GM12878 (cell line): ENCODE measurements around the gene OPRD1. TPM values are rescaled to one million over a fixed set of nuclear protein-coding genes. Genes with fewer than 3 reads are reported as not detected.

Source experiments
- ATAC-seq: fragments of 200-7000 bp; cut with Tn5 transposase; 3 replicates; pipeline ENCODE4 v1.9.1; 2020; ENCODE audit warnings: mild to moderate bottlenecking, moderate library complexity
- BruUV-seq: library from RNA; stranded (reverse); fragments of 400-500 nt; replicated peaks from 2 replicates; lab custom pipeline; 2021; lab: Mats Ljungman, UMichigan
- CTCF ChIA-PET: fragments of 300-600 bp; sonication (Branson Sonifier 250); formaldehyde crosslinking; extraction: SDS; loops from one replicate; lab custom pipeline; 2021; ENCODE audit warnings: inconsistent platforms; lab: Yijun Ruan, JAX
- POLR2A ChIA-PET: fragments of 350-600 bp; formaldehyde crosslinking; extraction: SDS; loops from one replicate; lab custom pipeline; 2021; ENCODE audit warnings: inconsistent platforms; lab: Charles Lee
- RAD21 ChIA-PET: fragments of 300-600 bp; sonication (Branson Sonifier 250); formaldehyde crosslinking; loops from one replicate; lab custom pipeline; 2023; ENCODE audit warnings: antibody characterized with exemption; ENCODE audit not compliant: unreplicated experiment; lab: Charles Lee
- SMC1A ChIA-PET: fragments of 300-600 bp; sonication (Branson Sonifier 250); formaldehyde crosslinking; loops from one replicate; lab custom pipeline; 2023; ENCODE audit not compliant: unreplicated experiment, uncharacterized antibody; lab: Charles Lee
- DNase-seq: peaks from one replicate; pipeline ENCODE4 v3.0.0-alpha.2; 2011; ENCODE audit warnings: low read depth, low spot score
- FAIRE-seq: peaks from 3 replicates; lab custom pipeline; 2011; peaks lifted over from hg19 to GRCh38; lab: Jason Lieb, UNC
- H2AFZ ChIP-seq: 2 replicates; pipeline ENCODE4 v1.6.0; 2011; ENCODE audit warnings: low read depth, low read length, control low read depth; ENCODE audit not compliant: control insufficient read depth
- H3K27ac ChIP-seq: 2 replicates; pipeline ENCODE4 v1.5.1; 2011; ENCODE audit warnings: control low read depth; ENCODE audit not compliant: control insufficient read depth, insufficient read depth
- H3K27me3 ChIP-seq, 2 experiments: replicated peaks in 1 of 2; 2 replicates each; pipeline versions ENCODE4 v1.6.0 to v1.6.1; 2011; ENCODE audit warnings: low read length in 1 of 2; ENCODE audit not compliant: control insufficient read depth in 2 of 2, insufficient read depth in 2 of 2
- H3K36me3 ChIP-seq, 2 experiments: 2 replicates each; pipeline ENCODE4 v1.5.1; 2011; ENCODE audit warnings: low read length in 1 of 2; ENCODE audit not compliant: control insufficient read depth in 2 of 2, insufficient read depth in 2 of 2
- H3K4me1 ChIP-seq: 2 replicates; pipeline ENCODE4 v1.6.1; 2011; ENCODE audit warnings: mild to moderate bottlenecking, low read length, moderate library complexity, mixed read lengths; ENCODE audit not compliant: control insufficient read depth, insufficient read depth
- H3K4me2 ChIP-seq: 2 replicates; pipeline ENCODE4 v1.6.0; 2011; ENCODE audit warnings: control low read depth; ENCODE audit not compliant: control insufficient read depth, insufficient read depth
- H3K4me3 ChIP-seq: fragments of 200-600 bp; sonication (generic); 2 replicates; pipeline ENCODE4 v1.5.1; 2016
- H3K79me2 ChIP-seq: 2 replicates; pipeline ENCODE4 v1.6.0; 2011; ENCODE audit warnings: low read length; ENCODE audit not compliant: control insufficient read depth, insufficient read depth
- H3K9ac ChIP-seq: 2 replicates; pipeline ENCODE4 v1.8.0; 2011; ENCODE audit warnings: low read length, control low read depth, mixed read lengths; ENCODE audit not compliant: control insufficient read depth, insufficient read depth
- H3K9me3 ChIP-seq: replicated peaks from 3 replicates; pipeline ENCODE4 v1.5.1; 2011; ENCODE audit warnings: mild to moderate bottlenecking, low read length; ENCODE audit not compliant: control insufficient read depth, insufficient read depth
- H4K20me1 ChIP-seq: 2 replicates; pipeline ENCODE4 v1.6.0; 2011; ENCODE audit not compliant: control insufficient read depth, insufficient read depth
- CBX5 ChIP-seq: sonication (generic); IDR thresholded peaks from 2 replicates; pipeline ENCODE4 v1.6.1; 2016; ENCODE audit warnings: low read depth, moderate library complexity, mild to moderate bottlenecking, inconsistent platforms
- CHD4 ChIP-seq: fragments of 200-600 bp; sonication (generic); IDR thresholded peaks from 2 replicates; pipeline ENCODE4 v1.6.1; 2016; ENCODE audit warnings: mild to moderate bottlenecking
- CREM ChIP-seq: IDR thresholded peaks from 2 replicates; pipeline ENCODE4 v1.6.1; 2014; ENCODE audit warnings: antibody characterized with exemption, low read depth
- DPF2 ChIP-seq: fragments of 450-650 bp; IDR thresholded peaks from 2 replicates; pipeline ENCODE4 v1.6.1; 2017; ENCODE audit warnings: mild to moderate bottlenecking
- ESRRA ChIP-seq: IDR thresholded peaks from 2 replicates; pipeline ENCODE4 v1.6.1; 2012; ENCODE audit warnings: mild to moderate bottlenecking, low read length, improper control_type of control experiment
- GATAD2B ChIP-seq: fragments of 450-650 bp; conservative IDR thresholded peaks from 2 replicates; pipeline ENCODE4 v1.6.1; 2017; ENCODE audit warnings: low read depth, mild to moderate bottlenecking, moderate library complexity
- HCFC1 ChIP-seq: fragments of 150-350 bp; IDR thresholded peaks from 2 replicates; pipeline ENCODE4 v1.6.1; 2014; ENCODE audit warnings: low read length
- IKZF2 ChIP-seq, 2 experiments: fragments of 450-650 bp; IDR thresholded peaks; 2 replicates each; pipeline ENCODE4 v1.6.1; 2017; ENCODE audit warnings: mild to moderate bottlenecking in 2 of 2, moderate library complexity in 2 of 2
- IRF4 ChIP-seq: IDR thresholded peaks from 2 replicates; pipeline ENCODE4 v1.6.1; 2011; ENCODE audit warnings: low read depth, low read length
- MYC ChIP-seq: IDR thresholded peaks from 2 replicates; pipeline ENCODE4 v1.6.1; 2011; ENCODE audit warnings: mild to moderate bottlenecking, low read length, moderate library complexity, inconsistent platforms; ENCODE audit not compliant: insufficient read depth, insufficient replicate concordance, insufficient read length, severe bottlenecking
- NR2C2 ChIP-seq: IDR thresholded peaks from 2 replicates; pipeline ENCODE4 v1.6.1; 2011; ENCODE audit warnings: borderline replicate concordance, low read depth; ENCODE audit not compliant: control insufficient read depth, insufficient read length
- NRF1 ChIP-seq: conservative IDR thresholded peaks from 2 replicates; pipeline ENCODE4 v1.6.1; 2011; ENCODE audit warnings: mild to moderate bottlenecking, low read depth, low read length, improper control_type of control experiment
- PAX5 ChIP-seq: IDR thresholded peaks from 2 replicates; pipeline ENCODE4 v1.6.1; 2011; ENCODE audit warnings: low read depth, low read length, borderline replicate concordance
- RFX5 ChIP-seq: IDR thresholded peaks from 2 replicates; pipeline ENCODE4 v1.6.1; 2011; ENCODE audit warnings: low read depth, low read length, improper control_type of control experiment
- RUNX3 ChIP-seq: IDR thresholded peaks from 2 replicates; pipeline ENCODE4 v1.6.1; 2012; ENCODE audit warnings: low read length, inconsistent platforms
- TCF12 ChIP-seq: IDR thresholded peaks from 2 replicates; pipeline ENCODE4 v1.6.1; 2011; ENCODE audit warnings: low read depth, mild to moderate bottlenecking, low read length
- ZNF384 ChIP-seq: IDR thresholded peaks from 2 replicates; pipeline ENCODE4 v1.6.1; 2012; ENCODE audit warnings: low read depth, mild to moderate bottlenecking, low read length, improper control_type of control experiment, borderline replicate concordance
- WGBS: methylation state at CpG from one replicate; pipeline ENCODE4 v1.1.6; 2016; ENCODE audit warnings: low lambda C conversion rate; ENCODE audit not compliant: insufficient replicate concordance, insufficient coverage; ENCODE audit errors: missing lambda C conversion rate; 5-methylcytosine and 5-hydroxymethylcytosine counted together
- in situ Hi-C: fragments of 300-500 bp; cut with MboI; formaldehyde crosslinking; loops from 9 replicates; pipeline ENCODE4 v1.14.3; 2018; ENCODE audit warnings: mixed read lengths
- intact Hi-C: fragments of 100-400 bp; cut with micrococcal nuclease; formaldehyde crosslinking; loops from one replicate; pipeline ENCODE4 v1.14.2; 2022; ENCODE audit not compliant: unreplicated experiment
- polyA plus RNA-seq, 11 experiments: library from polyadenylated mRNA; depleted of rRNA in 4 of 11; unstranded in 6 of 11; stranded (reverse) in 5 of 11; fragments of >200 nt; fragmentation: Nextera tagmentation in 4 of 11; fragmentation: Illumina TruSeq in 1 of 11; extraction: Ambion mirVana in 4 of 11; extraction: Trizol in 1 of 11; gene quantifications; 1 replicate in 1 of 11; 2 replicates in 10 of 11; pipeline versions ENCODE4 v1.2.1 to v1.2.3, GENCODE V29; 2011 to 2016; ENCODE audit warnings: inconsistent platforms in 2 of 11, missing spikeins in 2 of 11, low read depth in 1 of 11
- total RNA-seq, 4 experiments: library from RNA; depleted of rRNA in 3 of 4; stranded (reverse); fragments of >200 nt in 3 of 4; fragmentation: Illumina TruSeq in 1 of 4; extraction: Trizol in 1 of 4; gene quantifications; 2 replicates each; pipeline versions ENCODE4 v1.2.1 to v1.2.3, GENCODE V29; 2013 to 2021
- TF ChIP-seq, protein P1 (sequence below): IDR thresholded peaks from 2 replicates; pipeline ENCODE4 v1.6.1; 2011; ENCODE audit warnings: low read depth, low read length, improper control_type of control experiment, borderline replicate concordance

The OPRD1 gene
- total and polyA plus RNA-seq, 10 of the 15 experiments (the other 5 are each of a cell fraction or from before 2014, with no cell fraction given) = 0.02 TPM; not detected in 8

DNA sequence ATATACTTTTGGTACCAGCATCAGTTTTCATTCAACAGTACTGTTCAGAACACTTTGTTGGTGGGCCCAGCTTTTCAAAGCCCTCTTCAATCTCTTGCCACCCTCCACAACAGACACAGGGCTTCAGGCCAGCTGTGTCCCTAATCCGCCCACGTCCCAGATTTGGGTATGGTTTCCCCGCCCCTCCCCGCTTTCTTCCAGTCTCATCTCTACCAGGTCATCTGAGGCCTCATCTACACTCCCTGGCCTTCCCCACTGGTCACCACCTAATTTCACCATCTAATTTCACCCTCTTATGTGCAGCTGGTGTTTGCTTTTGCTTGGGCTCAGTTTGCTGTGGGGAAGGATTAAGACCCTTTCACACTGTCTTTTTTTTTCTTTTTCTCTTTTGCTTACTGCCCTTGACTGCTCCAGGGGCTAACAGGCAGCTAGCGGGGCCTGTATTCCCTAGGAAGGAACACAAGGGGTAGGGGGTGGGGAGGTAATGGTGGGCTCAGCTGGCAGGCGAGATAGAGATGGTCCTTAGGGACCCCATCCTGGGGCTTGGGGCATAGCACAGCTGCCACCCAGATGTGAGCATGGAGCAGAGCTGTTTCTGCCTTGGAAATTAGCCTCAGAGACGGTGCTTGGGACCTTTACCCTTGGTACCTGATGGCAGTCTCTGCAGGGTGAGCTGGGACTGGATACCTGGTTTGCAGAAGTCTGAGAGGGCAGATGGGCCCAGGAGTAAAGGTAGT, 98.6 kb downstream of the OPRD1 start:
- peaks cover 7% of the 10 kb centered on the region for H3K4me1 ChIP-seq
- ChIA-PET SMC1A (interaction anchor here (1.3 kb wide), 1 partner anchor 19 kb away, joined by 5 read pairs; no protein-coding TSS in a partner anchor), POLR2A (no interaction called here), RAD21 (interaction anchor here (1.0 kb wide), 1 partner anchor 26 kb away, joined by 3 read pairs; no protein-coding TSS in a partner anchor), CTCF (interaction anchor here (1.3 kb wide), 1 partner anchor 10 kb away, joined by 3 read pairs; no protein-coding TSS in a partner anchor)
- no peak overlapping the region for H3K4me2 ChIP-seq
- TF ChIP-seq NRF1 (no peak), DPF2 (no peak), CBX5 (no peak), IRF4 (no peak), TCF12 (no peak), PAX5 (no peak), IKZF2 (IDR thresholded peaks at IDR 0.05) (no peak), RFX5 (no peak), ZNF384 (no peak), CHD4 (no peak), RUNX3 (no peak), NR2C2 (no peak), GATAD2B (no peak), MYC (no peak), CREM (no peak), ESRRA (no peak), HCFC1 (no peak)
- TF ChIP-seq, protein P1, sequence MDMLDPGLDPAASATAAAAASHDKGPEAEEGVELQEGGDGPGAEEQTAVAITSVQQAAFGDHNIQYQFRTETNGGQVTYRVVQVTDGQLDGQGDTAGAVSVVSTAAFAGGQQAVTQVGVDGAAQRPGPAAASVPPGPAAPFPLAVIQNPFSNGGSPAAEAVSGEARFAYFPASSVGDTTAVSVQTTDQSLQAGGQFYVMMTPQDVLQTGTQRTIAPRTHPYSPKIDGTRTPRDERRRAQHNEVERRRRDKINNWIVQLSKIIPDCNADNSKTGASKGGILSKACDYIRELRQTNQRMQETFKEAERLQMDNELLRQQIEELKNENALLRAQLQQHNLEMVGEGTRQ = no peak
- in situ Hi-C loops (no loop called here), intact Hi-C loops (loop anchor here (10.0 kb wide), 1 partner anchor 54 kb away; no protein-coding TSS in a partner anchor)
- DNase-seq = no peak
- no peak for FAIRE-seq
- H4K20me1 ChIP-seq = no peaks in the 10 kb centered on the region
- no peak for ATAC-seq
- no peaks in the 10 kb centered on the region for H3K27me3 ChIP-seq
- no peak overlapping the region for H3K9ac ChIP-seq
- H2AFZ ChIP-seq = no peak overlapping the region
- no peak overlapping the region for H3K4me3 ChIP-seq
- H3K9me3 ChIP-seq = no peaks in the 10 kb centered on the region
- H3K27ac ChIP-seq = no peak overlapping the region
- H3K79me2 ChIP-seq = no peaks in the 10 kb centered on the region
- no TSS peak for BruUV-seq
- WGBS = 78% methylated on average over 7 of the region's 7 CpGs
- no peaks in the 10 kb centered on the region; a peak in 1 of 4 replicates for H3K36me3 ChIP-seq
